Tibial nerve (tissue), 4 donors: Measurements from ENCODE around the gene LNX2.

ENCODE experiments used
- CTCF ChIP-seq, 5 experiments: fragments of 200-600 bp in 3 of 5; fragments of 450-650 bp in 2 of 5; sonication (generic) in 3 of 5; IDR thresholded peaks; one replicate each; pipeline ENCODE4 v1.5.1; 2016 to 2019; ENCODE audit warnings: antibody characterized with exemption in 5 of 5, mild to moderate bottlenecking in 3 of 5, moderate library complexity in 2 of 5
- EP300 ChIP-seq, 2 donors: sonication (generic); formaldehyde crosslinking; IDR thresholded peaks; one replicate each; pipeline ENCODE4 v1.6.1; 2017; ENCODE audit warnings: antibody characterized with exemption in 2 of 2, mild to moderate bottlenecking in 1 of 2
- POLR2A ChIP-seq, 2 donors: fragments of 450-650 bp; IDR thresholded peaks; one replicate each; pipeline ENCODE4 v1.6.1; 2017; ENCODE audit warnings: antibody characterized with exemption in 2 of 2, mild to moderate bottlenecking in 2 of 2, moderate library complexity in 2 of 2

DNA sequence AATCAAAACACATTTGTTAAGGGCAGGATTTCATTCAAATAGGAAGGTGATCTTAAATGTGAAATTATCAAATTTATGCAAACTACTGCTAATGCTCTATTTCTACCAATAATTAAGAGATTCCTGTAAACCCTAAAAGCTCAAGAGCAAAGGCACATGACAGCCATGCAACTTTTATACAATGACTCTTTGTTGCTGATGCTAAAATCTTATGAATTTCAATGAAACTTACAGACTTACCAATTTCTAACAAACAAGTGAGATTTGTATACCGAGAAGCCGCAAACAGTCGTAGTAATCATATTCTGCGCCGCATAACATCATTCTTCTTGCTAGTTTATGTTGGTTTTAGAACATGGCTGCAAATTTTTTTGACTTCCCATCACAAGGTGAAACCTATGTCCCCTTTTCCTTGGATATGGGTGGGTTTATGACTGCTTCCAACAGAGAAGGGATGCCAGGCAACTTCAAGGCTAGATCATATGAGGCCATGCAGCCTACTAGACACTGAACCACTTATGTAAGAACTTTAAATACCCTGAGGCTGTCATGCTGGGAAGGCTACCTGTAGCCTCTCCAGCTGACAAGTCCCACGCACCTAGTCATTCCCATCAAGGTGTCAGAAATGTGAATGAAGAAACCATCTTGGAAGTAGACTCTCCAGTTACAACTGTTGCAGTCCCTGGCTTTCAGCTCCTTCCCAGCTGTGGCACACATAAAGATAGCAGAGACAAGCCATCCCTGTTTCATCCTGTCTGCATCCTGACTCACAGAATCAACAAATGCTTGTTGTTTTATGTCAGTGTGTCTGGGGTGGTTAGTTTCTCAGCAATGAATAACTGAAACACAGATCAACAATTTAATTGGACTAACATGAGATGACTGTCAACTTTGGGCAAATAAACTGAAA lies 42.0 kb downstream of the LNX2 start:
- TF ChIP-seq EP300 (IDR thresholded peaks at IDR 0.05) (no peak), POLR2A (IDR thresholded peaks at IDR 0.05) (no peak), CTCF (IDR thresholded peaks at IDR 0.05) (no peak)
